SHP77 treated with DMSO at 0.1 percent for 48 hours (cell line): ENCODE data around the gene KLHL8.
"Not testable (repeated sequence)": the region's sequence is repeated elsewhere in the genome, so short reads cannot be mapped to it uniquely, and the experiment has no call there.

Source experiments
- DNase-seq: peaks from one replicate; lab custom pipeline; 2025; lab: John Stamatoyannopoulos, UW

The KLHL8 gene

GRCh38 chr4:87171944-87172343 lies 48.5 kb downstream of the KLHL8 start:
- no peak for DNase-seq

GRCh38 chr4:87166296-87166854 lies 54.0 kb downstream of the KLHL8 start:
- no peak for DNase-seq

- no peak for DNase-seq
Observed at GRCh38 chr4:87165892-87166291, 54.5 kb downstream of the KLHL8 start.

- DNase-seq: no peak
Observed at GRCh38 chr4:87153078-87153870, 67.1 kb downstream of the KLHL8 start.

- no peak for DNase-seq
Observed at GRCh38 chr4:87152310-87153041, 67.9 kb downstream of the KLHL8 start.

- no peak for DNase-seq
Observed at GRCh38 chr4:87151730-87152129, 68.7 kb downstream of the KLHL8 start.

GRCh38 chr4:87150498-87151261 lies 69.7 kb downstream of the KLHL8 start:
- peak; percentile 67 for DNase-seq

GRCh38 chr4:87147116-87147515 lies 73.3 kb downstream of the KLHL8 start:
- no peak for DNase-seq

GRCh38 chr4:87145934-87146333 lies 74.5 kb downstream of the KLHL8 start:
- not testable (repeated sequence) for DNase-seq

GRCh38 chr4:87144356-87144755 lies 76.1 kb downstream of the KLHL8 start:
- no peak for DNase-seq

GRCh38 chr4:87141428-87141827 lies 79.0 kb downstream of the KLHL8 start:
- no peak for DNase-seq

GRCh38 chr4:87134122-87134521 lies 86.3 kb downstream of the KLHL8 start:
- DNase-seq: no peak

- no peak for DNase-seq
Observed at GRCh38 chr4:87133183-87133582, 87.2 kb downstream of the KLHL8 start.

- no peak for DNase-seq
Observed at GRCh38 chr4:87132035-87132434, 88.4 kb downstream of the KLHL8 start.

- DNase-seq: no peak
Observed at GRCh38 chr4:87130985-87131703, 89.3 kb downstream of the KLHL8 start.

GRCh38 chr4:87129681-87130080 lies 90.7 kb downstream of the KLHL8 start:
- DNase-seq: no peak

GRCh38 chr4:87128006-87128705 lies 92.3 kb downstream of the KLHL8 start:
- no peak for DNase-seq

- DNase-seq: no peak
Observed at GRCh38 chr4:87126056-87126455, 94.4 kb downstream of the KLHL8 start.

GRCh38 chr4:87122252-87122651 lies 98.2 kb downstream of the KLHL8 start:
- DNase-seq: no peak

- DNase-seq: no peak
Observed at GRCh38 chr4:87121341-87122065, 98.9 kb downstream of the KLHL8 start.
